RPMI8226 (cell line): ENCODE data around the gene SPRTN.
"Not testable (repeated sequence)": the region's sequence is repeated elsewhere in the genome, so short reads cannot be mapped to it uniquely, and the experiment has no call there.

Experiments
- DNase-seq: peaks from one replicate; pipeline ENCODE4 v3.0.0-alpha.2; 2015

The SPRTN gene

DNA sequence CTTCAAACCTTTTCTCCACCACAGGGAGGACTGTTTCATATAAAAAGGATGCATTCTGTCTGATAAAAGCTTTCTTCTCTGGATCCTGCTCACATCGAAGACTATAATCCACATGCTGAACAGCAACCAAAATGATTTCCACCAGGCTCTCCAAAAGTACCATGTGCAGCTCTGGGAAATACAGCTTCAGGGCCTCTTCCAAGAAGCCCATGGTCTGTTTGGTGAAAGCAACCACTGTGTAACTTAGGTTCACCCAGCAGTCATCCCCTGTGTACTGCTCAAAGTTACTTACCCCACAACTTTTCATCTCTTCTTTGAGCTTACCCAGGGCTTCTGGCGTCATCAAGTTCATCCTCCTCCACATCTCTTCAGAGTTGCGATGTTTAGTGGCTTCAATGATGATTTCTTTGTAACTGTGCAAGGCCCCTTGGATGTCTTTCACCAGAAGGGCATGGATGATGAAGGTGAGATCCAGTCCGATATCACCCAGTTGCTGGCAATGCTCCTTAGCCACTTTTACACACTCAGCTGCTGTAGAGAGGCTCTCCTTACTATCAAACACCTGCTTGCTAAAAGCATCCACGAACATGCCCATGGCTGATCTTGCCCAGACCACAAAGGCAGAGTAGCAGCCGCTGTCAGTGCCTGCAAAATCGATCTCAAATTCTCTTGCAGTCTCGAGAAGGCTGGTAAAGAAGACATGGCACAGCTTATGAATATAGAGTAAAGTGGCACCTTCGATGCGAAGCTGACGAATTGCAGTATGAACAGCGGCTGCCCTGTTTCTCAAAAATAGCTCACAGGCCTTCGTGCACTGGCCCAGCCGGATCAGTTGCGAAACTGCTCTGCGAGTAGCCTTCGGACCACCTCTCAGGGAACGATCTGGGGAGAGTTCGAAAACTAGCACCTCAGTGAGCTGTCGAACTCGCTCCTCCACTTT, 2.2 kb upstream of the SPRTN start:
- no peak for DNase-seq

DNA sequence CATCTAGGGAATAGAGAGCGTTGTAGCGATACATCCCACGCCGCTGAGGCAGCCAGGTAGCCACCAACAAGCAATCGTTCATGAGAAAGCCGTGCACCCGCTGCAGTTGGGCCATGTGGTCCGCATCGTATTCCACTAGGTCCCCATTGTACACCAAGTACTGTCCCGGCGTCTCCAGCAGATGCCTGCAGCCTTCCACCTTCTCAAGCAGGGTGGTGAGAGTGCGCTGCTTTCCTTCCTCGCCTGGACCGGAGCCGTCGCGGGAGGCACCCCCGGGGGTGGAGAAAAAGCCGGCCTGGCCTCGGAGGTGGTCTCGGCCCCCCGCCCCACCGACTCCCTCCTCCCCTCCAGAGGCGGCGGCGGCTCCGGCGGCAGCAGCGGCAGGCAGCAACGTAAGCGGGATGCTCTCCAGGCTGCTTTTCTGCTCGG, 1.0 kb upstream of the SPRTN start:
- peak; percentile 25 for DNase-seq

DNA sequence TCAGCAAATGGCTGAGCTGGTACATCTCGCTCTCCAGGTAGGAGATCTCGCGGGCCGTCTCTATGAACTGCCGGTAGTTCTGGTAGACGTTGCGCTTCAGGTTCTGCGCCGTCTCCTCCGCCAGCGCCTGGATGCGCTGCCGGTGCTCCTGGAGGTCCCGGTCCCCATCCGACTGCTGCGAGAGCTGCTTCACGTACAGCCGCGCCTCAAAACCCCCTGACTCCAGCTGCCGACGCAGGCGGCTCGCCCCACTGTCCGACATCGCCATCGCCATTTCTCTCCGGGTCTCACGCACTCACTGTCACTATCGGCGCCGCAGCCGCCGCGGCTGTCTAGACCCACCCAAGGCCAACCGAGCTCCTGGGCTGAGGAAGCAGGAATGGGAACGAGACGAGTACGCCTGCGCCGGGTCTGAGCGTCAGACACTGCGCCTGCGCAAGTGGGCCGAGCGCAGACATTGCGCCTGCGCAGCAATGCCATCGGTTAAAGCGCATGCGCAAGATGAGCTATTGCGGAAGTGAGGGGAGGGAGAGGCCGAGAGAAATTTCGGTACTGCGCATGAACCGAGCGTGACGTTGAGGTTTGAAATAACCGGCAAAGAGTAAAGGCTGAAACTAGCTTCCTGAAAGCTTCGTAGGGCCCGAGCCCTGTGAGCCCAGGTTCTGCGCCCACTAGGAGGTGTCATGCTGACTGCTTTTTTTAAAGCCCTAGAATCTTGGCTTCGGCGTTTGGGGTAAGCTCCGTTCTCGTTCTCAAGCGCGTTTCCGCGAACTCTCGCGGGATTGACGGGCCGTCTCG, 422 bp upstream of the SPRTN start, which contains the start of gene EXOC8:
Gene EXOC8 (minus strand): TSS at position 381 of the 798 bp plus-strand sequence. CDS start 107 bp downstream, at position 274.
- peak; percentile 99 for DNase-seq

DNA sequence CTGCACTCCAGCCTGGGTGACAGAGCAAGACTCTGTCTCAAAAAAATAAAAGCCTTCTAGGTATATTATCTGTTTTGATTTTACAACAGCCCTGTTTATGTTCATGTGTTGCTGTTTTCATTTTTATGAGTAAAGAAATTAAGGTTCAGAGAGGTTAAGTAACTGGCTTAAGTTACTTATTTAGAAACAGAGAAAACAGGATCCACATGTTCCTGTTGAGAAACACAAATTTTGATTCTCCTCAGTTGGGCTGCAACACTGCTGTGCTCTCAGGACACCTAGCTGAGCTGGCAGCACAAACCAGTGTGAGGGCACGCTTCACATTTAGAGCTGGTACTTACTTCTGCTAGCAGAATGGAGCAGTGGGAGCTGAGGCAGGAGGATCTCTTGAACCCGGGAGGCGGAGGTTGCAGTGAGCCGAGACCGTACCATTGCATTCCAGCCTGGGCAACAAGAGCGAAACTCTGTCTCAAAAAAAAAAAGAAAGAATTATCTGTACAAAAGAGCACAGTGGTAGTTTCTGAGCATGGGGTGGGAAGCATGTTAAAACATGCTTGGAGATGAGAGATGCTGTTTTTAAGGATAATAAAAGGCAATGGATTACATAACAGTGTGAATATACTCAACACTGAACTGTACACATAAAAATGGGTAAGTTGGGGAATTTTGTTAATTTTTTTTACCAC, 2.4 kb downstream of the SPRTN start:
- no peak for DNase-seq

- DNase-seq, result no peak
Observed at GRCh38 chr1:231347961-231348360, 9.9 kb downstream of the SPRTN start.

- DNase-seq, result no peak
Observed at GRCh38 chr1:231348442-231348841, 10.3 kb downstream of the SPRTN start.

DNA sequence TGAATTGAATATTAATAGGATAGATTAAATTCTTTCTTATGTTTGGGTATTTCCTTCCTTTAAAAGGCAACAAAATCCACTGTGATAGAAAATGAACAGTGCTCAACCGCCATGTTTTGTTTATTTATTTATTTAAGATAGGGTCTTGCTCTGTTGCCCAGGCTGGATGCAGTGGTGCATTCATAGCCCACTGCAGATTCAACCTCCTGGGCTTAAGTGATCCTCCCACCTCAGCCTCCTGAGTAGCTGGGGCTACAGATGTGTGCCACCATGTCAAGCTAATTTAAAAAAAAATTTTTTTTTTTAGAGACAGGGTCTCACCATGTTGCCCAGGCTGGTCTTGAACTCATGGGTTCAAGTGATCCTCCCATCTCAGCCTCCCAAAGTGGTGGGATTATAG, 10.8 kb downstream of the SPRTN start:
- not testable (repeated sequence) for DNase-seq

DNA sequence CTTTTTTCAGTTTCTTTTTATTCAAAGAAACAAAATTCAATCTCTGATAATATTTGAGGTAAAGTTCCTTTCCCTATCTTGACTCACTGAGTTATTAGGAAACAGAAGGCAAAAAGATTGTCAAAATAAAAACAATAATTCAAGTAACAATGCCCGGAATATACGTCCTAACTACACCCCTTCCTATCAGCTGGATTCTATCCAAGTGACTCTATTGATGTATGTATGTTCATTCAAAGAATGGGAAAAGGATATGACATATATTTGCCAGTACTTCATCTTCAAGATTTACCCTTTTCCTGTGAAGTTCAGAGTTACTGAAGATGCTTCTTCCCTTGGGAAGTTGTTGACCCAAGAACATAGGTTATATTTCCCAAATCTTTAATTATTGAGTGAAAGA, 13.7 kb downstream of the SPRTN start:
- no peak for DNase-seq

GRCh38 chr1:231353086-231353485, 15.0 kb downstream of the SPRTN start:
- DNase-seq, result no peak

DNA sequence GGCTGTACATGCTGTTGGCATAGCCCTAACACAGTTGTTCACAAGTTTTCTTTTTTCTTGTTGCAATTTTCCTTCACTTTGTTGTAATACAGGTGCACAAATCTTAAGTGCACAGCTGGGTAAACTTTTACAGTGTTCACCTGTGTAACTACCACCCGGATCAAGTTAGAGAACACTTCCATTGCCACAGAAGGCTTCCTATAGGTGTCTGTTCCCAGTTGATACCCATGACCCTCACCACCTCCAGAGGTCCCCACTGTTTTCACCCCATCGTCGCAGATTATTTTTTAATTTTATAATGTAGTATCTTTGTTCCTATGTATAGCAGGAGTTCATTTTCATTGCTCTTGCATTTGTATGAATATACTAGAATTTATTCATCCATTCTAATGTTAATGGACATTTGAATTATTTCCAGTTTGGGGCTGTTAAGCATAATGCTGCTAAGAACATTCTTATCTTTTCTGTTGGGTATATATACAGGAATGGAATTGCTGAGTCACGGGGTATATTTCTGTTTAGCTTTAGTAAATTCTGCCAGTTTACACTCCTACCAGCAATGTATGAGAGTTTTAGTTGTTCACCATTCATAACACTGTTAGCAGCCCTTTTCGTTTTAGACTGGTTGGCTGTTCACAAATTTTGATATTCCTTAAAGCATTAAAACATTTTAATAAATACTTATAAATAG, 16.4 kb downstream of the SPRTN start:
- DNase-seq, result no peak

DNA sequence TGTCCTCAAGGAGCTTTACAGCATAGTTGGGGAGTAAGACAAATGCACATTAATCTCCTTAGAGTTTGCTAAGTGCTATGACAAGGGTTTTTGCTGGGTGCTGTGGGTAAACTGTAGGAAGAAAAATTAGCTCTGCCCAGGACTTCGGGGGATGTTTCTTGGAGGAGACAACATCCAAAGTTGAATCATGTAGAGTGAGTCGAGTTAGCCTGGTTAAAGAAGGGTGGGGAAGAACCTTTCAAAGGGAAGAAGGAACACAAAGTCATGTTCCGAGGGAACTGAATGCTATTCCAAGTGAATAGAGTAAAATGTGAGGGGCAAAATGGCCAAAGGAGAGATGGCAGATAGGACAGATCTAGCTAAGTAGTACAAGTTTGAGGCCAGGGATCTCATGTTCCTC, 17.1 kb downstream of the SPRTN start:
- DNase-seq, result no peak

DNA sequence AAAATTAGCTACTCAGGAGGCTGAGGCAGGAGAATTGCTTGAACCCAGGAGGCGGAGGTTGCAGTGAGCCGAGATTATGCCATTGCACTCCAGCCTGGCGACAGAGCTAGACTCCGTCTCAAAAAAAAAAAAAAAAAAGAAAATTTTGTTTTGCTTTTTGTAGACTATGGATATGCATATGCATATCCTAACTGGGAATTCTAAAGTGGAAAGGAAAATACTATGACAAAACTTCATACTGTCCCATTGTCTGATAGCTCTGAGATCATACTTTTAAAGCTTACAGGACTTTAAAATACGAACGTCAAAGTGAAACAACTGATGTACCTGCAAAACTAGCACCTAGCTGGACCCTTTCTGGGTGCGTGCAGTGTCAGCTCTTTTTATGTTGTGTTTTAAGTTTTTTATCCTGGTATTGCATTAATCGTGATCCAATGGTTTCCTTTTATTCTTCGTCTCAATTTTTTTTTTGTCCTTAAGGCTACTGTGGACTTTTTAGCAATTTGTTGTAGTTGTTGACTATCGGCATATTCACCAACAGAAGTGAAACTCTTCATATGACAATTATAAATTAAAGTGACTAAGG, 19.2 kb downstream of the SPRTN start:
- DNase-seq, result no peak

- DNase-seq, result peak; percentile 70
Observed at GRCh38 chr1:231357831-231358354, 19.8 kb downstream of the SPRTN start.

- no peak for DNase-seq
Observed at GRCh38 chr1:231359113-231359512, 21.0 kb downstream of the SPRTN start.

DNA sequence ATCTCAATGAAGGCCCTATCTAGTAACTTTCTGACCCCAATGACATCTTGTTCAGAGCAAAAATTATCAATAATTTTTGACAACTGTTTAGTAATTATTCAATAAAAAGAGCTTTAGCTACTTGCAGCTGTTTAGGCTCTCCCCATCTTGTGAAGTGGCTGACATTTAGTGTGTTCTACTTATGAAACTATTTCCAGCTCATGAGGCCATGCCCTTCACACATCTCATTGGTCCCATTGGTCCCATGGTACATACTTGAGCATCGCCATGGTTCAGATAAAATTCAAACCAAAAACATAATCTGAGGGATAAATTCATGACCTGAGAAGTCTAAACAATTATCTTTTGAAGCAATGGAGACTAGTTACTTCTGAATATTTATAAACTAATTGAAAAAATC, 24.2 kb downstream of the SPRTN start:
- no peak for DNase-seq

GRCh38 chr1:231363624-231364023, 25.5 kb downstream of the SPRTN start:
- DNase-seq, result no peak

DNA sequence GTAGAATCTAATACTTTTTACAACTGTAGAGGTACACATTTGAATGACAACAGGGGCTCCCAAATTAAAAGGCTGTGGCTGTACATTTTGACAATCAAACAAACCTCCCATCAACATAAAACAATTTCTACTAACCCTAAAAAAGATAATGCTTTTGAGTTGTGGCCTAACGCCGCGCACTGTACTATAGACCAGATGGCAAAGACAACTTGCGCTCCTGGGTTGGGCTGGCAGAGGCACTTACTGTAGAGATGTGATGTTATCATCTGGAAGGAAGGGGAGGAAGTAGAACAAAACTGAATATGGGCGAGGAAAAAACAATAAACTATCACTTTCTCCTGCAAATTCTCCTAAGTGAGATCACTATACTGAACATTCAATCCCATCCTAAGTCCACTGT, 26.1 kb downstream of the SPRTN start:
- no peak for DNase-seq

GRCh38 chr1:231369282-231369681, 31.2 kb downstream of the SPRTN start:
- DNase-seq, result no peak

DNA sequence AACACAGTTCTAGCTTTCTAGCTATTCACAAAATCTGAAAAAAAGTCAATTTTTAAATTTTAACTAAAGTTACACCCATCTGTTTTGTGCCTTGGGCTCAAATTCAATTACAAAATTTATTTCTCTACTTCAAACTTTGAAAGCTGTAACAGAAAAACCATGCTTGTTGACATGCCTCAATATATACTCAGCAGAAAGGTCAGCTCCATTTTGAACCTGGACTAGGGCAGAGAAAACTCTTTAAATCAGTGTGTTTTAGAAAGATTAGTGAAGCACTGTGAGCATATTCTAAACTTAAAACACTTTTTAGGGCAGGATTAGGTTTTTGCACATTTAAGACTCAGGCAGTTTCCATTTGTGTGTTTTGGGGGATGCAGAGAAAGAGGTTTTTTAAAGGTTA, 34.4 kb downstream of the SPRTN start:
- no peak for DNase-seq

DNA sequence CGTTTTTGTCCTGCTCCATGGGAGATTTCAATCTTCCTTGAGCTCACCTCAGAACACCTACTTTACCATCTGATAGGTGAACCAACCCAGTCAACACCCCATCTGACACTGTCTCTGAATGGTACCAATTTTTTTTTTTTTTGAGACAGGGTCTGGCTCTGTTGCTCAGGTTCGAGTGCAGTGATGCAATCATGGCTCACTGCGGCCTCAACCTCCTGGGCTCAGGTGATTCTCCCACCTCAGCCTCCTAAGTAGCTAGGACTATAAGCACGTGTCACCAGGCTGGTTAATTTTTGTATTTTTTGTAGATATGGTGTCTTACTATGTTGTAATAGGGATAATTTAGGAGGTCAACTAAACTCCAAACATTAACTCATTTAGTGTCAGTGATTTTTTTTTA, 36.3 kb downstream of the SPRTN start:
- DNase-seq, result no peak

DNA sequence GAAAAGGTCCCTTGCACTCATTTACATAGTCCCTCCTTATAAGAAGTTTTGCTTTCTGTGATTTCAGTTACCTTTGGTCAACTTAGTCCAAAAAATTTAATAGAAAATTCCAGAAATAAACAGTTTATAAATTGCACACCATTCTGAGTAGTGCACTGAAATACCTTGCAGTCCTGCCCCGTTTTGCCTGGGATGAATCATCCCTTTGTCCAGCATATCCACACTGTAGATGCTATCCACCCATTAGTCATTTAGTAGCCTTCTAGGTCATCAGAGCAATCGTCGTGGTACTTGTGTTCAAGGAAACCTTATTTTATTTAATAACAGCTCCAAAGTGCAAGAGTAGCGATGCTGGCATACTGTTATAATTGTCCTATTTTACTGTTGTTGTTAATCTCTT, 38.0 kb downstream of the SPRTN start:
- DNase-seq, result no peak
